AG04450 (cell line): ENCODE data around the gene TANGO2. TPM values are rescaled to one million over a fixed set of nuclear protein-coding genes. Genes with fewer than 3 reads are reported as not detected.

Experiments used
- CTCF ChIA-PET: fragments of 300-600, 350-600 bp; formaldehyde crosslinking; extraction: SDS; loops from one replicate; lab custom pipeline; 2022; ENCODE audit warnings: antibody characterized with exemption, inconsistent platforms; lab: Charles Lee
- POLR2A ChIA-PET: fragments of 350-600 bp; formaldehyde crosslinking; extraction: SDS; loops from one replicate; lab custom pipeline; 2021; ENCODE audit warnings: antibody characterized with exemption, inconsistent platforms; lab: Yijun Ruan, JAX
- DNase-seq: peaks from one replicate; pipeline ENCODE4 v3.0.0-alpha.2; 2011; ENCODE audit warnings: low read depth, low spot score
- H3K27ac ChIP-seq: one replicate; pipeline ENCODE4 v1.5.1; 2012; ENCODE audit warnings: low read depth, low read length, control low read depth
- H3K27me3 ChIP-seq: one replicate; pipeline ENCODE4 v1.6.0; 2012; ENCODE audit warnings: low read length; ENCODE audit not compliant: control insufficient read depth, insufficient read depth
- H3K4me3 ChIP-seq: 2 replicates; pipeline ENCODE4 v1.5.1; 2011; ENCODE audit warnings: mild to moderate bottlenecking, low read depth, low read length, control low read depth
- H3K9me3 ChIP-seq: 2 replicates; pipeline ENCODE4 v1.5.1; 2012; ENCODE audit warnings: low read length; ENCODE audit not compliant: control insufficient read depth, insufficient read depth
- CTCF ChIP-seq: IDR thresholded peaks from 2 replicates; pipeline ENCODE4 v1.5.1; 2011; ENCODE audit warnings: low read depth, low read length, control low read depth, inconsistent platforms
- polyA plus RNA-seq: library from polyadenylated mRNA; depleted of rRNA; stranded (reverse); fragments of >200 nt; gene quantifications from 2 replicates; pipeline ENCODE4 v1.2.3, GENCODE V29; 2011

The TANGO2 gene
- polyA plus RNA-seq, 1 experiment, result 21.3 TPM

- Histone ChIP-seq H3K27ac (no peak overlapping the region), H3K9me3 (no peaks in the 10 kb centered on the region), H3K27me3 (no peaks in the 10 kb centered on the region), H3K4me3 (no peak overlapping the region)
- no peak for DNase-seq
- no peak for TF ChIP-seq CTCF
- POLR2A ChIA-PET, result no interaction called here
- CTCF ChIA-PET, result no interaction called here
Measured at GRCh38 chr22:19980766-19981165, 40.1 kb upstream of the TANGO2 start.

GRCh38 chr22:19981171-19981960 is 39.5 kb upstream of the TANGO2 start:
- no peak for DNase-seq
- ChIA-PET CTCF (no interaction called here), POLR2A (no interaction called here)
- no peak overlapping the region for H3K4me3 ChIP-seq
- H3K27me3 ChIP-seq, result no peaks in the 10 kb centered on the region
- no peaks in the 10 kb centered on the region for H3K9me3 ChIP-seq
- no peak for TF ChIP-seq CTCF
- H3K27ac ChIP-seq, result no peak overlapping the region

- no peak for DNase-seq
- H3K9me3 ChIP-seq, result no peaks in the 10 kb centered on the region; the same call in 1 of the 2 replicates
- no peak overlapping the region for H3K4me3 ChIP-seq
- POLR2A ChIA-PET, result interaction anchor here (1.1 kb wide), 1 partner anchor 12 kb away, joined by 4 read pairs; no protein-coding TSS in a partner anchor
- no peaks in the 10 kb centered on the region for H3K27me3 ChIP-seq
- no peak overlapping the region for H3K27ac ChIP-seq
- CTCF ChIA-PET, result no interaction called here
- no peak for TF ChIP-seq CTCF
Measured at GRCh38 chr22:19981961-19982920, 38.7 kb upstream of the TANGO2 start.

- TF ChIP-seq CTCF, result no peak
- DNase-seq, result no peak
- ChIA-PET POLR2A (interaction anchor here (1.1 kb wide), 1 partner anchor 13 kb away, joined by 4 read pairs; no protein-coding TSS in a partner anchor), CTCF (interaction anchor here (0.6 to 1.4 kb wide), 2 partner anchors 24 to 30 kb away, joined by 3 read pairs; no protein-coding TSS in a partner anchor)
- Histone ChIP-seq H3K27me3 (no peaks in the 10 kb centered on the region), H3K9me3 (no peaks in the 10 kb centered on the region; the same call in 1 of the 2 replicates), H3K4me3 (no peak overlapping the region), H3K27ac (no peak overlapping the region)
Measured at GRCh38 chr22:19982991-19983578, 37.8 kb upstream of the TANGO2 start.
